ENCODE measurements around the gene DNAH14.

DNAH14 gene

DNA sequence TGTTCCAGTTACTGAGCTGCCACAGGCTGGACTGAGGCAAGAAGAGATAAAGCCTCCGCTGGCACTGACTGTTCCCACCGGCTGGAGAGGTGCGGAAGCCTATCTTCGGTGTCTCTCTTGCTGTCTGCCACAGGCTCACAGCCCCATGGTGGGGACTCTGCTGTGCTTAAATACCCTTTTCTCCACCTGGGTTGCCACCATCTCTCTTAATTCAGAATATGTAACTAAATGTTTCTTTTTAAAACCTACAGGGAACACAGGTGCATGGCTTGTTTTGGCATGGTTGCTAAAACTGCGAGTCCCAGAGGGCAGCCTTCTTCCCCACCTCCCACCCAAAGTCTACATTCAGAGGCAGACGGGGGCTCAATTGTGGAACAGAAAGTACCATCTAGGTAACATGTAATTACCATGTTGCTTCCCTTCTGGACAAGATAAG, 506.5 kb downstream of the DNAH14 start:
- DNase-seq, result no peak

DNA sequence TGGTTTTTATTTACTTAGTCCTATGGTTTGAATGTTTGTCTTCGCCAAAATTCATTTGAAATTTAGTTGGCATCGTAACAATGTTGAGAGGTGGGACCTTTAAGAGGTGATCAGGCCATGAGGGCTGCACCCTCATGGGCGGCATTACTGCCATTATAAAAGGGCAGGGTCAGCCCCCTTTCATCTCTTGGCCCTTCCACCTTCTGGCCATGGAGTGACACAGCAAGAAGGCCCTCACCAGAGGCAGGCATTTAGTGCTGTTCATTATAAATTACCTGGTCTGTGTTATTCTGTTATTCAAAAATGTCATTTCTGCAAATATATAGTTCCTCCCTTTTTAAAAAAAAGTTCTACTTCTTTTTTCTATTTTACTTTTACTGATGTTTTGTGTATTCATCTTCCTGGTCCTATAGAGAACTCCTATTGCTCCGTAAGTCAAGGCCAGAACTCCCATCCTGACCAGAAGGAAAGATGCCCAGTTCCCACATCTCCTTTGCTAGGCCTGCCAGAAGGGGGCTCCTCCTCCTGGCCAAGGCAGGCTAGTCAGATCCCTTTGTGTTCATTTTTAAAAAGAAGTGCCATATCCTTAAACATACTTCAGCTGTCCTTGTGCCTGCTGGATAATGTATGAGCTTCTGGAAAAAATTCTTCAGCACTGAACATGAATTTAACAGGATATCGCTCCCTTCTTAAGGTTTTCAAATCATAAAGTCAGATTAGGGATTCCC, 508.4 kb downstream of the DNAH14 start:
- no peak for DNase-seq

DNA sequence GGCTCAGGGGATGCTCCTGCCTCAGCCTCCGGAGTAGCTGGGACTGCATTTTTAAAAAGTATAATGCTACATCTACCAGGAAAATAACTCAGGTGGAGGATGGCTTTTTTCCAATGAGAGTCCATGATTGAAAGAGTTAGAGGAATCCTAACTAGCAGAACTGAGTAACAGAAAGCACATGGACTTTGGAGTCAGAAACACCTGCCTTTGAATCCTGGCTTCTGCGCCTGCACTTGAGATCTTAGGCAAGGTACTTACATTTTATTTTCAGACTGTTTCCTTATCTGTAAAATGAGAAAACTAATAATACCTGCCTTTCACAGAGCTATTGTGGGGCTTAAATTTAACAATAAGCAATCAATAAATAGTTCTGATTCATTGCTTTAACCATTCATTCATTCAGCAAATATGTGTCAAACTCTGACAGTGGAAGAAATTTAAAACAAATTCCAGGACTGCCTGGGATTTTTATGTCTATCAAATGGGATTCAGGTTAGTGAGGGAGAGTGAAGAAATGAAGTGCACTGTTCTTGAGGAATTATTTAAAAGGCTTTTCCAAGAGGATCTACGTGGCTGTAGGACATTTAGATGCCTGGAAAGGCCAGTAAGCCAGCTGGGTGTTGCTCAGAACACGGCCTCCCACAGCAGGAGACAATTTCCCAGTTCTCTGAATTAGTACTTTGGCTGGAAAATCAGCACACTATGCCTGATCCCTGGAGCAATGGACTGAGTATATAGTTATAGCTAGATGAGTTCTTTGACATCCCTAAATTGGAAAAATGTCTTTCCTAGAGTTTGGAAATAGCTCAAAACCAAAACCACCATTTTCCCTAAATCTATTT, 511.1 kb downstream of the DNAH14 start:
- DNase-seq, result no peak

DNA sequence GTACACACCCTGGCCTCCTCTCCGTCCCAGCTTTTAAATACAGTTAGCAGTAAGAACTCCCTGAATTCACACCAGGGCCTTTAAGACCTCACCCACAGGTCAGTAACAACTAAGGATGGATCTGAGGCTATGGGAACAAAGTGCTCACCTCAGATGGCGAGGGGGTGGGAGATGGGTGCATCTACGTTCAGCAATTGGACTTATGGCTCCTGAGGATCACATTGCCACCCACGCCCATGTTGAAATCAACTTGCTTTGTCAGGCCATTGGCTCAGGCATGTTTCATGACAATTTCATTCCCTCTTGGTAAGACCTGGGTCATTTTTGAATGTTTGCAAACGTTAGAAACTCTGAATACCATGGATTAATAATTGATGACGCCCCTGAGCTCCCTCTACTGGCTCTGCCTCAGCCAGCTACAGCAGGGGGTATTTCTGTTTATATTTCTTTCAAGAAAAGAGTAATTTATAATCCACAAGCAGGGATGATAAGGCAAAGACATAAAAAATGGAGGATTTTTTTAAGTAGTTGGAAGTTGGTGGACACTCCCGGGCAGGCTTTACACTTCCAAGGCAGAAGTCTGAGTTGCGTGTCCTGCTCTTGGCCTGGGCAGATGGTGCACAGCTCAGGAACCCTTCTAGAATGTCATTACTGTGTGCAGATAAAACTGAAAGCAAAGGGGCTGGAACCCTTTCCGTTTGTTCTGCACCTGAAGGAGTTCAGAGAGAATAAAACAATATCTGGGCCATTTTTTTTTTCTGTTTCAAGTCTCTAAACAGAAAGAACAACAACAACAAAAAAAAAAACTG, 512.0 kb downstream of the DNAH14 start:
- DNase-seq, result no peak

DNA sequence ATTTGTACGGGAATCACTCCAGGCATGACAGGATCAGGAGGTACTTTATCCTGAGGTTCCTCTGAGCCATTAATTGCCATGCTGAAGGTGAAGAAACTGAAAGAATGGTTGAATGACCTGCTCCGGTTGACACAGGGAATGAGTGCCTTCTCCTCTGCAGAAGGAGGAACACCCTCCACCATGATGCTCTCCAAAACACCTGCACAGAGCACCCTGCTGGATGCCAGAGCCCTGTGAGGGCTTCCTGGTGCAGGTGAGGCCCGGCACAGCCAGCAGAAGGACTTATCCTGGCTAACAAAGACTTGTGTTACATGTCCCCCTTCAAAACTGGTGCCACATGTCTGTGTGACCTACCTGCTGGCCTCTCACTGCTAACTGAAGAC, 512.6 kb downstream of the DNAH14 start:
- DNase-seq, result no peak

DNA sequence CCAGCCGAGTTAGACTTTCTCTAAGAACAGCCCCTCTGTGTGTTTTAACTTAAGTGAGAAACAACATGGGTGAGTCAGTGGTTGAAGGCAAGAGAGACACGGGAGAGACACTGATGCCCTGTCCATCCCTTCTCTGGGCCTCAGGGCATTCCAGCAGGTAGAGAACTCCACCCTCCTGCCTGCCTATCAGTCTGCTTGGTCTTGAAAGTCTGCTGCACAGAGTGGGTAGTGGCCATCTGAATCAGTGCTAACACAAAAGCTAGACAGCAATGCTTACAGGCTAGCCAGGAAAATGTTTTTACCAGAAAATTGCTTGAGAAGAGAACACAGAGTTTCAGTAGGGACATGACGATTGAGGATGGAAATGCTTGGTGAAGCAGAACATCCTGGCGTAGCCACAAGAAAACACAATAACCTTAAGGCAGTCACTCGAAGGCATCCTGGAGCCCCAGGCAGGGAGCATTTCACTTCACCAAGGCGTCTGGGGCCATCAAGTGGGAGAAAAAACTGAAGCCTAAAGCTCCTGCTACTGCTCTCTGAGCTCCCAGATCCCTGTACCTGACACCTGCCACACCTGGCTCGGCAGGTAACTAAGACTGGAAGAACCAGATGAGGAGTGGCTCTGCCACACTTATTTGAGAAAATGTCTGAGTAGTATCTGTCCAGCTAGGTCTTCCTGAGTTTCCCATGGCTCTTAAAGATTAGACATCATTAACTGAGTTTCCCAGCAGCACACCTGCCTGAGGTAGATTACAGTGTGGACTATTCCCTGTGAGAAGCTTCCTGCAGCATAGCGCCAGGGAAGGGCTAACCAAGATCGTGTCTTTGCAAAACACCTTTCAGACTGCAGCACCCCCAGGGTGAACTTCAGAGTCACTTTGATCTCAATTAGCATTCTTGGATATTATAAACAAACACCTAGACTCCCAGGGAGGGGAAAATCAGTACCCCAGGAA, 516.4 kb downstream of the DNAH14 start:
- DNase-seq, result no peak

DNA sequence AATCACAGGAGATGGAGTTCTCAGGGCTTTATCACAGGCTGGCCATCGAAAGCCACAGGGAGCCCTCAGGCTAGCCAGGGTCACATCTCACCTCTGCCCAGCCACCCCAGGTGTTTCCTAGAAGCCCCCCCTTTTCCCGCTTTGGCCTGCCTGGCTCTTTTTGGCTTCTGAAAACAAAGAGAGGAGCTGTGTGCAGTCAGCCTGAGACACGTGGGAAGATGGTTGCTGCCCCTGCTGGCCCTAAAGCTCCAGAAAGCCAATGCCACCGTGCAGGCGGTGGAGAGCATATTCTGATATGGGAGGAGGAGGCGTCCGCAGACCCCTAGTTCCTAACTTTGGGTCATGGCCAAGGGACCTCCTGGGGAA, 517.1 kb downstream of the DNAH14 start:
- DNase-seq, result no peak

DNA sequence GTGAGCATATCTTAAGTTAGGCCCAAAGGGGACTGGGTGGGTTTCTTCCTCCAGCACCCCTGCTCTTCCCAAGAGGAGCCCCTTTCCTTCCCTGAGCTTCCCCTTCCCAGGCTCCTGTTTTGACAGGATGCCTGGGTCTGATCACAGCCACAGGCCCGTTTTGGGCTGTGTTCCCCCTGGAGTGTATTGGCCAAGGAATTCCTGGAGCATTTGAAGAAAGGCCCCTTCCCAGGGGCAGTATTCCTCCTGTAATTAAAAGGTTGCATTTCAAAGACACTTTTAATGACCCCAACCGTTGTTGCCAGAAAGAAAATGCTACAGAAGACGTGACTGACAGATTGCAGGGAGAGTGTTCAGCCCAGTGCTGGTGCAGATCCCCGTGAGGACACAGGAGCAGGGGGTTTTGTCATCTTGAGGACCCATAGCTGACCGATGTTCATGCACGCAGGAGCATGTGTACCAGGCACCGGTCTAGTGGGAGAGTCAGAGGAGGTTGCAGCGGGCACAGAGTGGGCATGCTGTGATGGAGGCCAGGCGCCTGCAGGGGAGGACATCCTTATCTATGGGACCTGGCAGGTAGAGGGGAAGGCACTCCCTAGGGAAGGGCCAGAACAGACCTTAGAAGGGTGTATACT, 517.6 kb downstream of the DNAH14 start:
- DNase-seq, result no peak

DNA sequence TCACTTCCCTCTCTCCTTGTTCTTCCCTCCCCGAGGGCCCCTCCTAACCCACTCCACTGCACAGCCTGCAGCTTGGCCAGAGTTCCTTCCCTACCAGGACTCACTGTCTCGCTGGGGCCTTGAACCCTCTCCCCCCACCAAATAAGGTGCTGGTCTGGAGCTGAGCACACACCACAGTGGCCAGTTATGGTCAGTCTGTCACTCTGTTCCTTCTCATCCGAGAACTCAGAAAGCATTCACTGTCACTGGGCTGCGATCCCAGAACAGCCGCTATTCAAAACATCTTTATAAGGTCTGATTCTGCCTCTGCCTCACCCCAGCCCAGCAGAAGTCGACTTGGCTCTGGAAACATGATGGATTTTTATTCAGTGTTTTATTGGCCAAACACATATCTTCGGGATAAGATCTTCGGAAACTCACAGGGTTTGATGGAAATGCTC, 518.2 kb downstream of the DNAH14 start:
- DNase-seq, result no peak

DNA sequence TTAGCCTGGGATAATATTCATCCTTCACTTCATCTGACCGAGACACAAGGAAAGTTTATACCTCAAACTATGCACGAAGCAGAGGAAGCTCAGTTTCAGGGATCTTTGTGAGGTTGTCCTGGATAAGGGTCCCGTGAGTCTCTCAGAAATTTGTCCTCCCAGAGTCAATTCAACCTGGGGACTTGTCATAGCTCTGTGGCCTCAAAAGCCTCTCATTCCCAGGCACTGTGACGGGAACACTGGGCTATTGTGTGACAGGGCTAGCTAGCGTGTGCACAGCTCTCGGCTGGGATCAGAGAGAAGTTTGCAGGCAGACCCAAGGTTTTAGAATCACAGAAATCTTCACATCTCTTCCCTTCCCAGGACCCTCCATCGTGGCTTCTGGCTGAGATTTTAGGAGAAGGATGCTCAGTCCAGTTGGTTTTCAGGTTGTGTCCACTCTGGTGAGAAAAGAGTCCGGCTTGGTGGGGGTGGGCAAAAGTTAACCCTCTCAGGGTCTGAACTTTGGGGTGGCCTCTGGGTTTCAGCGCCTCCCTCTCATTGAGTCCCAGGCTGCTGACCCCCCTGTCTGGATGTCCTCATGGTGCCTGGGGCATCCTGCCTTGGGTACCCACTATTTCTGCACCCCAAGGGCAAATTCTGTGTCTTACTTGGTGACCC, 518.8 kb downstream of the DNAH14 start:
- no peak for DNase-seq

Measured in amniotic stem cell (primary cell).